Cardiac muscle cell (in vitro differentiated cells and primary cell): ENCODE results near the gene TMEM88. TPM values are rescaled to one million over a fixed set of nuclear protein-coding genes. Genes with fewer than 3 reads are reported as not detected.

Source experiments
- DNase-seq, 2 donors: peaks; one replicate each; pipeline versions ENCODE4 v3.0.0 to v3.0.0-alpha.2; 2010 to 2017; ENCODE audit warnings: low read depth in 1 of 2, low spot score in 1 of 2
- H3K27ac ChIP-seq: fragments of 200-600 bp; sonication (generic); 2 replicates; pipeline ENCODE4 v1.5.1; 2016
- H3K27me3 ChIP-seq: fragments of 200-600 bp; sonication (generic); 2 replicates; pipeline ENCODE4 v1.6.0; 2016; ENCODE audit warnings: control low read depth
- H3K36me3 ChIP-seq: fragments of 200-600 bp; sonication (generic); 2 replicates; pipeline ENCODE4 v1.5.1; 2016; ENCODE audit warnings: control low read depth
- H3K4me1 ChIP-seq: fragments of 200-600 bp; sonication (generic); 2 replicates; pipeline ENCODE4 v1.8.1; 2017; ENCODE audit warnings: low read depth, mild to moderate bottlenecking, mixed run types
- H3K4me3 ChIP-seq: fragments of 200-600 bp; sonication (generic); 2 replicates; pipeline ENCODE4 v1.5.1; 2016; ENCODE audit warnings: mild to moderate bottlenecking
- H3K9me3 ChIP-seq: fragments of 200-600 bp; sonication (generic); 2 replicates; pipeline ENCODE4 v1.5.1; 2017; ENCODE audit warnings: low read depth, mild to moderate bottlenecking, control low read depth
- CTCF ChIP-seq: IDR thresholded peaks from 2 replicates; pipeline ENCODE4 v1.5.1; 2012; ENCODE audit warnings: low read depth, mild to moderate bottlenecking, low read length
- polyA plus RNA-seq: library from polyadenylated mRNA; unstranded; fragments of >200 nt; fragmentation: Nextera tagmentation; extraction: Ambion mirVana; gene quantifications from 2 replicates; pipeline ENCODE4 v1.2.1, GENCODE V29; 2016
- total RNA-seq: library from RNA; depleted of rRNA; stranded (reverse); fragments of >200 nt; gene quantifications from 2 replicates; pipeline ENCODE4 v1.2.3, GENCODE V29; 2016

TMEM88 gene
- total and polyA plus RNA-seq, 2 experiments from 2014 or later = 27.4 to 66.1 TPM

- no peak overlapping the region for H3K27ac ChIP-seq
- DNase-seq = no peak
- no peak for TF ChIP-seq CTCF
- no peaks in the 10 kb centered on the region for H3K9me3 ChIP-seq
- H3K4me1 ChIP-seq = peaks cover 5% of the 10 kb centered on the region
- peaks cover 52% of the 10 kb centered on the region for H3K36me3 ChIP-seq
- no peaks in the 10 kb centered on the region for H3K27me3 ChIP-seq
- H3K4me3 ChIP-seq = no peak overlapping the region
Observed at GRCh38 chr17:7846765-7847661, 7.9 kb upstream of the TMEM88 start.

- Histone ChIP-seq H3K27me3 (no peaks in the 10 kb centered on the region), H3K36me3 (peaks cover 57% of the 10 kb centered on the region), H3K27ac (no peak overlapping the region)
Observed at GRCh38 chr17:7848131-7848579, 6.7 kb upstream of the TMEM88 start.

GRCh38 chr17:7848739-7849129 lies 6.1 kb upstream of the TMEM88 start:
- H3K27me3 ChIP-seq = no peaks in the 10 kb centered on the region
- no peak for DNase-seq
- no peak for TF ChIP-seq CTCF
- H3K36me3 ChIP-seq = peaks cover 57% of the 10 kb centered on the region
- no peaks in the 10 kb centered on the region for H3K9me3 ChIP-seq
- peaks cover 5% of the 10 kb centered on the region for H3K4me1 ChIP-seq
- H3K4me3 ChIP-seq = no peak overlapping the region
- H3K27ac ChIP-seq = no peak overlapping the region

More at GRCh38 chr17:7848131-7848579, 6.7 kb upstream of the TMEM88 start:
- no peak for TF ChIP-seq CTCF
- no peaks in the 10 kb centered on the region for H3K9me3 ChIP-seq
- peaks cover 5% of the 10 kb centered on the region for H3K4me1 ChIP-seq
- no peak for DNase-seq
- no peak overlapping the region for H3K4me3 ChIP-seq

- H3K4me1 ChIP-seq = peaks cover 10% of the 10 kb centered on the region
- no peaks in the 10 kb centered on the region for H3K27me3 ChIP-seq
- DNase-seq = no peak
- peaks cover 57% of the 10 kb centered on the region for H3K36me3 ChIP-seq
- no peak overlapping the region for H3K4me3 ChIP-seq
- H3K27ac ChIP-seq = no peak overlapping the region
- TF ChIP-seq CTCF = no peak
- H3K9me3 ChIP-seq = no peaks in the 10 kb centered on the region
Observed at GRCh38 chr17:7849130-7849750, 5.6 kb upstream of the TMEM88 start.

- no peak for TF ChIP-seq CTCF
- H3K36me3 ChIP-seq = peaks cover 57% of the 10 kb centered on the region
- H3K27me3 ChIP-seq = no peaks in the 10 kb centered on the region
- H3K4me1 ChIP-seq = peaks cover 16% of the 10 kb centered on the region
- no peak overlapping the region for H3K4me3 ChIP-seq
- H3K9me3 ChIP-seq = no peaks in the 10 kb centered on the region
- no peak for DNase-seq
- H3K27ac ChIP-seq = no peak overlapping the region
Observed at GRCh38 chr17:7849751-7850504, 4.9 kb upstream of the TMEM88 start.
